Fibroblast of the conjunctiva (primary cell): ENCODE data around the gene DCP1B.

Source experiments
- DNase-seq: peaks from one replicate; pipeline ENCODE4 v3.0.0-alpha.2; 2010; ENCODE audit warnings: low read depth

DCP1B gene

GRCh38 chr12:2004113-2004929, at the start of gene DCP1B:
DCP1B (minus strand) TSS chr12:2004457; CDS start chr12:2004431, 26 bp downstream.
- DNase-seq = peak; percentile 97

- DNase-seq = no peak
These were observed 49.4 kb upstream of the DCP1B start for GRCh38 chr12:2053691-2054090.

- DNase-seq = no peak
These were observed 48.8 kb upstream of the DCP1B start, which contains the start of gene CACNA1C for GRCh38 chr12:2052826-2053678. CACNA1C (plus strand) TSS chr12:2052987; CDS start chr12:2053563, 576 bp downstream.

GRCh38 chr12:2051700-2052621, 47.7 kb upstream of the DCP1B start:
- DNase-seq = no peak

GRCh38 chr12:2049604-2050540, 45.6 kb upstream of the DCP1B start:
- no peak for DNase-seq

GRCh38 chr12:2047752-2048151, 43.5 kb upstream of the DCP1B start:
- no peak for DNase-seq

GRCh38 chr12:2046957-2047356, 42.7 kb upstream of the DCP1B start:
- DNase-seq = no peak

GRCh38 chr12:2044165-2044564, 39.9 kb upstream of the DCP1B start:
- no peak for DNase-seq

GRCh38 chr12:2043054-2043453, 38.8 kb upstream of the DCP1B start:
- DNase-seq = no peak

GRCh38 chr12:2039034-2039433, 34.8 kb upstream of the DCP1B start:
- no peak for DNase-seq

GRCh38 chr12:2035431-2036055, 31.3 kb upstream of the DCP1B start:
- no peak for DNase-seq

GRCh38 chr12:2034633-2035430, 30.6 kb upstream of the DCP1B start:
- DNase-seq = peak; percentile 49

GRCh38 chr12:2032506-2032905, 28.2 kb upstream of the DCP1B start:
- DNase-seq = no peak

GRCh38 chr12:2029851-2030250, 25.6 kb upstream of the DCP1B start:
- DNase-seq = no peak

GRCh38 chr12:2027351-2027750, 23.1 kb upstream of the DCP1B start:
- DNase-seq = no peak

- no peak for DNase-seq
These were observed 19.1 kb upstream of the DCP1B start for GRCh38 chr12:2023365-2023764.

- DNase-seq = no peak
These were observed 16.3 kb upstream of the DCP1B start for GRCh38 chr12:2020511-2020910.

- DNase-seq = no peak
These were observed 14.9 kb upstream of the DCP1B start for GRCh38 chr12:2019126-2019525.

GRCh38 chr12:2018391-2018790, 14.1 kb upstream of the DCP1B start:
- no peak for DNase-seq
